Spleen (tissue), 11 donors: ENCODE results near the gene CMIP. TPM values are rescaled to one million over a fixed set of nuclear protein-coding genes. Genes with fewer than 3 reads are reported as not detected.
A peak's percentile ranks its signal among the peaks of the same experiment; 100 is the strongest.

ENCODE experiments used
- DNase-seq: peaks from one replicate; pipeline ENCODE4 v3.0.0-alpha.2; 2020
- H3K27ac ChIP-seq, 8 donors: fragments of 200-600 bp; sonication (generic) in 7 of 8; 1 replicate in 4 of 8; 2 replicates in 4 of 8; pipeline versions ENCODE4 v1.5.0 to v1.8.0; 2016 to 2021; ENCODE audit warnings: inconsistent platforms in 4 of 8, mild to moderate bottlenecking in 4 of 8, moderate library complexity in 1 of 8
- H3K27me3 ChIP-seq, 7 donors: fragments of 200-600 bp; sonication (generic) in 6 of 7; replicated peaks in 1 of 7; 1 replicate in 4 of 7; 2 replicates in 3 of 7; pipeline versions ENCODE4 v1.5.0 to v1.8.0; 2016 to 2021; ENCODE audit warnings: inconsistent platforms in 3 of 7, mild to moderate bottlenecking in 1 of 7
- H3K36me3 ChIP-seq, 6 donors: fragments of 200-600 bp; sonication (generic) in 5 of 6; 1 replicate in 4 of 6; 2 replicates in 2 of 6; pipeline versions ENCODE4 v1.5.0 to v1.8.0; 2016 to 2021; ENCODE audit warnings: inconsistent platforms in 2 of 6
- H3K4me1 ChIP-seq, 6 donors: fragments of 200-600 bp; sonication (generic) in 5 of 6; 1 replicate in 3 of 6; 2 replicates in 3 of 6; pipeline versions ENCODE4 v1.5.0 to v1.8.0; 2016 to 2021; ENCODE audit warnings: inconsistent platforms in 3 of 6
- H3K4me3 ChIP-seq, 8 donors: fragments of 200-600 bp; sonication (generic) in 7 of 8; 1 replicate in 4 of 8; 2 replicates in 4 of 8; pipeline versions ENCODE4 v1.5.0 to v1.8.0; 2016 to 2021; ENCODE audit warnings: inconsistent platforms in 4 of 8, mild to moderate bottlenecking in 4 of 8, moderate library complexity in 2 of 8
- H3K9me3 ChIP-seq, 8 donors: fragments of 200-600 bp; sonication (generic) in 7 of 8; 1 replicate in 4 of 8; 2 replicates in 4 of 8; pipeline versions ENCODE4 v1.5.0 to v1.8.0; 2016 to 2021; ENCODE audit warnings: inconsistent platforms in 4 of 8
- POLR2A ChIP-seq, 3 donors: fragments of 450-650 bp; IDR thresholded peaks; one replicate each; pipeline ENCODE4 v1.5.1; 2017; ENCODE audit warnings: antibody characterized with exemption in 3 of 3, mild to moderate bottlenecking in 1 of 3
- POLR2AphosphoS5 ChIP-seq, 3 donors: sonication (generic); formaldehyde crosslinking; IDR thresholded peaks; one replicate each; pipeline ENCODE4 v1.5.1; 2017; ENCODE audit warnings: antibody characterized with exemption in 3 of 3
- WGBS, 5 donors: extraction: QIAGEN DNeasy Blood & Tissue Kit in 3 of 5; methylation state at CpG; one replicate each; pipeline versions ENCODE4 v1.1.5 to v1.1.7; 2013 to 2018; 5-methylcytosine and 5-hydroxymethylcytosine counted together
- intact Hi-C: fragments of 100-400 bp; cut with DNase I; formaldehyde crosslinking; loops from one replicate; pipeline ENCODE4 v1.15.0; 2023; ENCODE audit warnings: low total_unique reads
- polyA plus RNA-seq, 3 donors: library from polyadenylated mRNA; stranded (reverse); fragments of 200-250 nt; gene quantifications; one replicate each; pipeline ENCODE4 v1.2.1, GENCODE V29; 2013
- total RNA-seq, 7 donors: library from RNA; depleted of rRNA in 3 of 7; stranded (reverse); fragments of >200 nt in 3 of 7; fragmentation: NEBNext Ultra II Directional in 4 of 7; extraction: Animal tissue kit (Norgen Biotek cat#: 25700) in 4 of 7; gene quantifications; one replicate each; pipeline versions ENCODE4 v1.1.0 to v1.2.1, GENCODE V29; 2016 to 2021
- TF ChIP-seq, protein P1 (sequence below), 11 experiments: fragments of 200-600 bp in 7 of 11; fragments of 450-650 bp in 4 of 11; sonication (generic) in 4 of 11; IDR thresholded peaks in 8 of 11; conservative IDR thresholded peaks in 3 of 11; 1 replicate in 7 of 11; 2 replicates in 4 of 11; pipeline versions ENCODE4 v1.4.0 to v1.8.0; 2016 to 2021; ENCODE audit warnings: antibody characterized with exemption in 11 of 11, inconsistent platforms in 4 of 11, mild to moderate bottlenecking in 1 of 11
- donor health status: healthy with polysubstance abuse.
- donor health status: DM: no; HTN: no; CAD: no; lungs with moderate emphysema.
- donor health status: DM: no; HTN: no; CAD: no.
- donor health status: Bipolar disorder and iron deficiency.
- donor health status: healthy.
- donor health status: DM: no; HTN: no; CAD: no.
- donor health status: DM: yes; HTN: yes; CAD: no.

Gene CMIP
- total and polyA plus RNA-seq, 10 donors = 6.0 to 107 (median 63.6) TPM

DNA sequence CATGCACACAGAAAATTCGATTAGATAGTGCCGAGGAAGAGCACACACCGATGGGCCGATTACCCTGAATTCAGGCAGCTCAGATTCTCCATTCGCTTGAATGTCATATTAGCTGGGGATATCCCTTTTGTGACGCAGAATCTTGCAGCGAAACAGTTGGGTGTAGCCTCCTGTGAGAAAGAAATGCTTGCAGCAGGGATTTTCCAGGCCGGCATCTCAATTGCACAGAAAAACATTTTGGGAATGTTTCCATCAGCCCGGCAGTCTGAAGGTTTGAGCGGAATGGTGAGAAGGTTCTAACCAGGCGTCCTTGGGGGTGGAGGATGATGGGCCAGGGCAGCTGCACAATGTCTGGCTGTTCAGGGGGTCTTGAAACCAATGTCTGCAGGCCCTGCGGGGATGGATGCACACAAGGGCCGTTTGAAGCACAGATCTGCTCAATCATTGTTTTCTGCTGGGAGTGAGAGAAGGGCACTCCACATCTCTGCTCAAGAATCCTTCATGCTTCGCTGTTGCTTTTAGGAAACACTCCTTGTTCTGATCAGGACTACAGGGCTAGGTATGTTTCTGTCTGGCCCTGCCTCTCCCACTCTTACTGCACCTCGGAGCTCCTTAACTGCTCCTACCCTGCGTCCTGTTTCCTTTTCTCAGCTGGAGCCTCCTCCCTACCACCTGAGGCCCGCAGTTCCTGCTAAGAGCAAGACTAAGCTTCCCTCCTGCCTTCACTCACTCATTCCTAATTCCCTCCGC is 94.6 kb downstream of the CMIP start:
- Histone ChIP-seq H3K27ac (no peak overlapping the region), H3K36me3 (peaks cover 0 to 15% (median 0%) of the 10 kb centered on the region in 6 donors), H3K9me3 (no peaks in the 10 kb centered on the region), H3K4me3 (no peak overlapping the region), H3K4me1 (peaks cover 11 to 87% (median 31%) of the 10 kb centered on the region in 6 donors), H3K27me3 (no peaks in the 10 kb centered on the region)
- no peak for TF ChIP-seq POLR2AphosphoS5 (IDR thresholded peaks at IDR 0.05)
- TF ChIP-seq, protein P1, sequence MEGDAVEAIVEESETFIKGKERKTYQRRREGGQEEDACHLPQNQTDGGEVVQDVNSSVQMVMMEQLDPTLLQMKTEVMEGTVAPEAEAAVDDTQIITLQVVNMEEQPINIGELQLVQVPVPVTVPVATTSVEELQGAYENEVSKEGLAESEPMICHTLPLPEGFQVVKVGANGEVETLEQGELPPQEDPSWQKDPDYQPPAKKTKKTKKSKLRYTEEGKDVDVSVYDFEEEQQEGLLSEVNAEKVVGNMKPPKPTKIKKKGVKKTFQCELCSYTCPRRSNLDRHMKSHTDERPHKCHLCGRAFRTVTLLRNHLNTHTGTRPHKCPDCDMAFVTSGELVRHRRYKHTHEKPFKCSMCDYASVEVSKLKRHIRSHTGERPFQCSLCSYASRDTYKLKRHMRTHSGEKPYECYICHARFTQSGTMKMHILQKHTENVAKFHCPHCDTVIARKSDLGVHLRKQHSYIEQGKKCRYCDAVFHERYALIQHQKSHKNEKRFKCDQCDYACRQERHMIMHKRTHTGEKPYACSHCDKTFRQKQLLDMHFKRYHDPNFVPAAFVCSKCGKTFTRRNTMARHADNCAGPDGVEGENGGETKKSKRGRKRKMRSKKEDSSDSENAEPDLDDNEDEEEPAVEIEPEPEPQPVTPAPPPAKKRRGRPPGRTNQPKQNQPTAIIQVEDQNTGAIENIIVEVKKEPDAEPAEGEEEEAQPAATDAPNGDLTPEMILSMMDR (IDR thresholded peaks at IDR 0.05 in 8 of 11, conservative IDR thresholded peaks at IDR 0.05 in 3 of 11) = no peak
- no peak for TF ChIP-seq POLR2A (IDR thresholded peaks at IDR 0.05)
- 80 to 84% (median 81%) methylated on average over 18 of the region's 18 CpGs for WGBS, 5 donors
- intact Hi-C loops = no loop called here
- peak; percentile 44 for DNase-seq

DNA sequence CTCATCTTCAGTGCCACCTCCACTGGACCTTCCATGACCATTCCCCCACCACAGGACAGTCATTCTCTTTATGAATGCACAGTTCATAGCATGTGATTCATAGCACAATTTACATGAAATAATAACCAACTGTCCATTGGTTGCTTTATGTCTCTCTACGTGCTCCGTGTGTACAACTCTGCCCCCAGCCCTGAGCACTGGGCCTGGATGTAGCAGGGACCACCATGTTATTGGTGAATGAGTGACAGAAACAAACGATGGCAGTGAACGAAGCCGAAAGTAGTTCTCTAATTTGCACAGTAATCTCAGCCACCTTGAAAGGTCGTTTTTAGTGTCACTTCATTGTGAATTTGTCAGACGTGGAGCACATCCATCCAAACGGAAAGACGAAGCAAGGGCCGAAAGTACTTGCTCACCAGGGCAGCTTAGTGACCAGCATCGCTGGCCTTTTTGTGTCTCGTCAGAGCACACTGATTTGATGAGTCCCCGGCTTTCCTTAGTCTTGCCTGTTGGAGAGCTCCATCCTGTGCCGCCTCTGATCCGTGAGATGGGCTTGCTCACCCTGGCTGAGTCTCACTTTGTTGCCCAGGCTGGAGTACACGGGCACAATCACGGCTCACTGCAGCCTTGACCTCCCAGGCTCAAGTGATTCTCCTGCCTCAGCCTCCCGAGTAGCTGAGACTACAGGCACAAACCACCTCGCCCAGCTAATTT is 95.3 kb downstream of the CMIP start:
- Histone ChIP-seq H3K27me3 (no peaks in the 10 kb centered on the region), H3K4me3 (no peak overlapping the region), H3K4me1 (peaks cover 15 to 88% (median 38%) of the 10 kb centered on the region in 6 donors), H3K9me3 (no peaks in the 10 kb centered on the region), H3K36me3 (peaks cover 0 to 15% (median 0%) of the 10 kb centered on the region in 6 donors), H3K27ac (no peak overlapping the region)
- intact Hi-C loops = no loop called here
- peak; percentile 34 for DNase-seq
- 90 to 95% (median 91%) methylated on average over 19 of the region's 19 CpGs for WGBS, 5 donors
- TF ChIP-seq POLR2A (IDR thresholded peaks at IDR 0.05) (no peak), POLR2AphosphoS5 (IDR thresholded peaks at IDR 0.05) (no peak)
- TF ChIP-seq, protein P1 (IDR thresholded peaks at IDR 0.05 in 8 of 11, conservative IDR thresholded peaks at IDR 0.05 in 3 of 11) = no peak

DNA sequence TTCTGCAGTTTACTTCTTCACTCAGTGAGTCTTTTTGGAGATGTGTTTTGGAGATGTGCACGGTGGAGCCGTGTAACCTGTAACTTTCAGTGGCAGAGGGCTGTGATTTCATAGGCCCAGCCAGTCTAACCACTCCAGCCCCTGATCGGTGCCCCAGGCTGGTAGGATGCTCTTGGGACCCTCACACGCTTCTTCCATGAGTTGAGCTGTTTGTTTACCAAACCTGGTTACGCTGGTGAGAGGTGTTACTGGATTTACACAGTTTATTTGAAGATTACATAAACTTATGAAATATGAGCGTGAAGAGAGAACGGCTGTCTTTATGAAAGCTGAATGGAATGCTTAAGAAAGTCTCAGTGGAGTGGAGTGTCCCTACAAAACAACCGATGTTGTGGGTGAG is 96.7 kb downstream of the CMIP start:
- TF ChIP-seq POLR2AphosphoS5 (IDR thresholded peaks at IDR 0.05) = no peak
- no peak for TF ChIP-seq POLR2A (IDR thresholded peaks at IDR 0.05)
- Histone ChIP-seq H3K36me3 (peaks cover 0 to 16% (median 0%) of the 10 kb centered on the region in 6 donors), H3K9me3 (no peaks in the 10 kb centered on the region), H3K4me3 (no peak overlapping the region), H3K27ac (no peak overlapping the region), H3K4me1 (peaks cover 20 to 90% (median 49%) of the 10 kb centered on the region in 6 donors), H3K27me3 (no peaks in the 10 kb centered on the region)
- 76 to 93% (median 89%) methylated on average over 8 of the region's 8 CpGs for WGBS, 5 donors
- intact Hi-C loops = no loop called here
- no peak for DNase-seq

DNA sequence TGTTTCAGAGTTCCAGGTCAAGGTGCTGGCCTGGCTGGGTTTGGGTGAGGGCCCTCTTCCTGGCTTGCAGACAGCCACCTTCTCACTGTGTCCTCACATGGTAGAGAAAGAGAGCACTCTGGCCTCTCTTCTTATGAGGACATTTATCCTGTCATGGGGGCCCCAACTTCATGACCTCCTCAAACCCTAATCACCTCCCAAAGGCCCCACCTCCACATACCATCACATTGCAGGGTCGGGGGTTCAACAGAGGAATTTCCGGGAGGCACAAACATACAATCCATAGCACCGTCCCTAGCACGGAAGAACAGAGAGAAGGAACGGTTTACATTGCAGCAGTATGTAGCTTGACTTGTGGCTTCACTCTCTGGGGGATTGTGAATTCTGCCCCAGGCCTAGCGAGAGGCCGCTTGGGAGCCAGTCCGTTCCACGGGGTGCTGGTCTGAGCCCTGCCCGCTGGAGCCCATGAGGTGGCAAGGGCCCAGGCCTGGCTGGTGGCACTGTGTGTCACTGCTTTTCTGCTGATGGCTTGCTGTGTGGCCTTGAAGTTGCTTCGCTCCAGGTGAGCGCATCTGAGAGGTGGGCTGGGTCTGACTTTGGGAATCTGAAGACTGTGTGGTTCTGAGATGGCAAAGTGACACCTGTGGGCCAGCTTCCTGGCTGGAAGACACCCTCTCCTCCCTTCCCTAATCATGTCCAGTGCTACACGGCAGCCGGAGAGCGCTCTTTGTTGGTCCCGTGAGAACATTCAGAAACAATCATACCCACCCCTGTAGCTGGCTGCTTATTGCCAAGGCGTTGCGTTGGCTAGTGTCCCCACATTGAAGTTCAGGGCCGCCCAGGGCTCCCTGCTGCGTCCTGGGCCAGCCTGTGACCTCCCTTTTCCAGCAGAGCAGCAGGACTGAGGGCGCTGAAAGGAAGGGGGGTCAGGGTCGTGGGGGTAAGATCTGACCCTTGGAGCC is 98.3 kb downstream of the CMIP start:
- WGBS, 5 donors = 83 to 92% (median 86%) methylated on average over 15 to 22 of the region's 22 CpGs
- peak overlapping the region in 3 of 8 donors; percentile 8 to 61 (median 50) for H3K27ac ChIP-seq
- TF ChIP-seq POLR2AphosphoS5 (IDR thresholded peaks at IDR 0.05) (peak; percentile 36 to 52 (median 47)), POLR2A (IDR thresholded peaks at IDR 0.05) (no peak)
- intact Hi-C loops = no loop called here
- no peaks in the 10 kb centered on the region for H3K27me3 ChIP-seq
- no peak overlapping the region for H3K4me3 ChIP-seq
- peaks cover 20 to 98% (median 62%) of the 10 kb centered on the region in 6 donors for H3K4me1 ChIP-seq
- DNase-seq = peak; percentile 71
- H3K36me3 ChIP-seq = peaks cover 0 to 11% (median 0%) of the 10 kb centered on the region in 6 donors
- H3K9me3 ChIP-seq = no peaks in the 10 kb centered on the region
